ENCODE data around the gene RTTN. TPM values are rescaled to one million over a fixed set of nuclear protein-coding genes. Genes with fewer than 3 reads are reported as not detected.

RTTN gene
- total RNA-seq, 2 experiments from 2014 or later: 21.4 to 25.5 TPM

- H3K4me3 ChIP-seq (ENCODE audit: low read length): no peak overlapping the region
- peaks cover 29% of the 10 kb centered on the region for H3K4me1 Mint-ChIP-seq (ENCODE audit: low read depth)
- no peak for TF ChIP-seq CTCF (IDR thresholded peaks at IDR 0.05)
- ChIA-PET POLR2A (no interaction called here), CTCF (no interaction called here)
- no peak overlapping the region for H3K4me3 Mint-ChIP-seq
- peaks cover 74% of the 10 kb centered on the region for H3K36me3 Mint-ChIP-seq (ENCODE audit: low read depth)
- no peaks in the 10 kb centered on the region for H3K9me3 Mint-ChIP-seq
- H3K27ac ChIP-seq (ENCODE audit: low read depth in 1 of 2, low read length in 2 of 2): no peak overlapping the region
- H3K27me3 ChIP-seq (ENCODE audit: control insufficient read depth in 1 of 2, insufficient read depth in 2 of 2, low read length in 2 of 2): no peaks in the 10 kb centered on the region
- H3K36me3 ChIP-seq (ENCODE audit: insufficient read depth, low read length): peaks cover 24% of the 10 kb centered on the region
- ATAC-seq (ENCODE audit: poor library complexity): no peak
- H3K27ac Mint-ChIP-seq: no peak overlapping the region
- no peaks in the 10 kb centered on the region for H3K9me3 ChIP-seq (ENCODE audit: control insufficient read depth in 1 of 2, insufficient read depth in 1 of 2, low read length in 2 of 2)
- DNase-seq: no peak
- no peaks in the 10 kb centered on the region for H3K4me1 ChIP-seq (ENCODE audit: insufficient read depth, low read length)
- intact Hi-C loops (cut with DNase I, micrococcal nuclease): no loop called here
- no peaks in the 10 kb centered on the region for H3K27me3 Mint-ChIP-seq
Observed at GRCh38 chr18:70181015-70181414, 24.5 kb downstream of the RTTN start.

- Histone ChIP-seq H3K27me3 (ENCODE audit: control insufficient read depth in 1 of 2, insufficient read depth in 2 of 2, low read length in 2 of 2) (no peaks in the 10 kb centered on the region), H3K9me3 (ENCODE audit: control insufficient read depth in 1 of 2, insufficient read depth in 1 of 2, low read length in 2 of 2) (no peaks in the 10 kb centered on the region), H3K4me1 (ENCODE audit: insufficient read depth, low read length) (no peaks in the 10 kb centered on the region), H3K27ac (ENCODE audit: low read depth in 1 of 2, low read length in 2 of 2) (no peak overlapping the region), H3K4me3 (ENCODE audit: low read length) (no peak overlapping the region), H3K36me3 (ENCODE audit: insufficient read depth, low read length) (peaks cover 16% of the 10 kb centered on the region)
- no peaks in the 10 kb centered on the region for H3K9me3 Mint-ChIP-seq
- H3K4me1 Mint-ChIP-seq (ENCODE audit: low read depth): peaks cover 16% of the 10 kb centered on the region
- intact Hi-C loops (cut with DNase I, micrococcal nuclease): no loop called here
- no peak overlapping the region for H3K27ac Mint-ChIP-seq
- ChIA-PET CTCF (no interaction called here), POLR2A (no interaction called here)
- H3K27me3 Mint-ChIP-seq: no peaks in the 10 kb centered on the region
- no peak overlapping the region for H3K4me3 Mint-ChIP-seq
- TF ChIP-seq CTCF (IDR thresholded peaks at IDR 0.05): no peak
- ATAC-seq (ENCODE audit: poor library complexity) (no peak), DNase-seq (no peak)
- H3K36me3 Mint-ChIP-seq (ENCODE audit: low read depth): peaks cover 59% of the 10 kb centered on the region
Observed at GRCh38 chr18:70176537-70176936, 28.9 kb downstream of the RTTN start.

GRCh38 chr18:70175216-70175615 lies 30.3 kb downstream of the RTTN start:
- no peak for TF ChIP-seq CTCF (IDR thresholded peaks at IDR 0.05)
- Histone ChIP-seq H3K27me3 (ENCODE audit: control insufficient read depth in 1 of 2, insufficient read depth in 2 of 2, low read length in 2 of 2) (no peaks in the 10 kb centered on the region), H3K27ac (ENCODE audit: low read depth in 1 of 2, low read length in 2 of 2) (no peak overlapping the region), H3K9me3 (ENCODE audit: control insufficient read depth in 1 of 2, insufficient read depth in 1 of 2, low read length in 2 of 2) (no peaks in the 10 kb centered on the region), H3K4me1 (ENCODE audit: insufficient read depth, low read length) (no peaks in the 10 kb centered on the region), H3K36me3 (ENCODE audit: insufficient read depth, low read length) (peaks cover 14% of the 10 kb centered on the region), H3K4me3 (ENCODE audit: low read length) (no peak overlapping the region)
- DNase-seq (no peak), ATAC-seq (ENCODE audit: poor library complexity) (no peak)
- POLR2A ChIA-PET: no interaction called here
- H3K27me3 Mint-ChIP-seq: no peaks in the 10 kb centered on the region
- peaks cover 59% of the 10 kb centered on the region for H3K36me3 Mint-ChIP-seq (ENCODE audit: low read depth)
- H3K4me3 Mint-ChIP-seq: no peak overlapping the region
- H3K4me1 Mint-ChIP-seq (ENCODE audit: low read depth): peaks cover 10% of the 10 kb centered on the region
- CTCF ChIA-PET: interaction anchor here (1.1 kb wide), 1 partner anchor 12 kb away, joined by 3 read pairs; no protein-coding TSS in a partner anchor
- H3K27ac Mint-ChIP-seq: no peak overlapping the region
- intact Hi-C loops (cut with DNase I, micrococcal nuclease): no loop called here
- H3K9me3 Mint-ChIP-seq: no peaks in the 10 kb centered on the region
